ENCODE results near the gene NEK2. TPM values are rescaled to one million over a fixed set of nuclear protein-coding genes. Genes with fewer than 3 reads are reported as not detected.
"Not testable (repeated sequence)": the region's sequence is repeated elsewhere in the genome, so short reads cannot be mapped to it uniquely, and the experiment has no call there.

The NEK2 gene
- 1 to 10 TPM; 2.0 to 6.6 TPM for total RNA-seq
- long read RNA-seq, transcript NEK2-202 (8 exons, 2,131 nt): major isoform, 7 of 9 reads
- long read RNA-seq, partial matches to known transcripts: 0 of 9 reads
- long read RNA-seq, other reads (novel, unspliced or antisense): 1 of 9 reads

GRCh38 chr1:211675230-211676105, at the start of gene NEK2:
Gene NEK2 (minus strand): TSS chr1:211675621. CDS start chr1:211675479, 142 bp downstream.
- intact Hi-C loops (cut with DNase I, micrococcal nuclease): no loop called here
- DNase-seq (peak; percentile 93 to 95), ATAC-seq (peak; percentile 91)

GRCh38 chr1:211724687-211725196, 49.3 kb upstream of the NEK2 start:
- ATAC-seq (no peak), DNase-seq (no peak)

GRCh38 chr1:211723273-211723672, 47.9 kb upstream of the NEK2 start:
- ATAC-seq (no peak), DNase-seq (no peak)
- intact Hi-C loops (cut with DNase I, micrococcal nuclease): no loop called here

More at GRCh38 chr1:211724687-211725196, 49.3 kb upstream of the NEK2 start:
- intact Hi-C loops (cut with DNase I, micrococcal nuclease): no loop called here

- intact Hi-C loops (cut with DNase I, micrococcal nuclease): no loop called here
- no peak for DNase-seq
Observed at GRCh38 chr1:211722277-211723175, 47.1 kb upstream of the NEK2 start.

GRCh38 chr1:211716555-211716954, 41.1 kb upstream of the NEK2 start:
- DNase-seq; intact Hi-C loops (cut with DNase I, micrococcal nuclease): not testable (repeated sequence)
- peak; percentile 78 for ATAC-seq

More at GRCh38 chr1:211722277-211723175, 47.1 kb upstream of the NEK2 start:
- ATAC-seq: no peak

- ATAC-seq: no peak
- DNase-seq: no peak
- intact Hi-C loops (cut with DNase I, micrococcal nuclease): no loop called here
Observed at GRCh38 chr1:211715971-211716370, 40.5 kb upstream of the NEK2 start.

- intact Hi-C loops (cut with DNase I, micrococcal nuclease): no loop called here
- ATAC-seq (peak; percentile 81), DNase-seq (no peak)
Observed at GRCh38 chr1:211714154-211714553, 38.7 kb upstream of the NEK2 start.

GRCh38 chr1:211713231-211713630, 37.8 kb upstream of the NEK2 start:
- DNase-seq (no peak), ATAC-seq (no peak)
- intact Hi-C loops (cut with DNase I, micrococcal nuclease): no loop called here

- ATAC-seq (no peak), DNase-seq (no peak)
- intact Hi-C loops (cut with DNase I, micrococcal nuclease): no loop called here
Observed at GRCh38 chr1:211711315-211711705, 35.9 kb upstream of the NEK2 start.

- ATAC-seq (no peak), DNase-seq (no peak)
- intact Hi-C loops (cut with DNase I, micrococcal nuclease): no loop called here
Observed at GRCh38 chr1:211710566-211711314, 35.3 kb upstream of the NEK2 start.

GRCh38 chr1:211708926-211709325, 33.5 kb upstream of the NEK2 start:
- DNase-seq: no peak
- intact Hi-C loops (cut with DNase I, micrococcal nuclease): loop anchor here in 1 of 2 donors (10.0 kb wide), 2 partner anchors 116 to 236 kb away; no protein-coding TSS in a partner anchor
- ATAC-seq: no peak

- intact Hi-C loops (cut with DNase I, micrococcal nuclease): loop anchor here in 1 of 2 donors (10.0 kb wide), 2 partner anchors 117 to 237 kb away; no protein-coding TSS in a partner anchor
- DNase-seq: no peak
Observed at GRCh38 chr1:211708006-211708405, 32.6 kb upstream of the NEK2 start.

GRCh38 chr1:211705467-211706091, 30.2 kb upstream of the NEK2 start:
- intact Hi-C loops (cut with DNase I, micrococcal nuclease): loop anchor here in 1 of 2 donors (10.0 kb wide), 2 partner anchors 119 to 239 kb away; no protein-coding TSS in a partner anchor
- DNase-seq (no peak), ATAC-seq (no peak)

More at GRCh38 chr1:211708006-211708405, 32.6 kb upstream of the NEK2 start:
- ATAC-seq: no peak

- intact Hi-C loops (cut with DNase I, micrococcal nuclease): loop anchor here in 1 of 2 donors (10.0 kb wide), 2 partner anchors 120 to 240 kb away; no protein-coding TSS in a partner anchor
- DNase-seq: no peak
- no peak for ATAC-seq
Observed at GRCh38 chr1:211704543-211704942, 29.1 kb upstream of the NEK2 start.

- no peak for DNase-seq
- intact Hi-C loops (cut with DNase I, micrococcal nuclease): loop anchor here in 1 of 2 donors (10.0 kb wide), 2 partner anchors 121 to 241 kb away; no protein-coding TSS in a partner anchor
- no peak for ATAC-seq
Observed at GRCh38 chr1:211703812-211704537, 28.6 kb upstream of the NEK2 start.

GRCh38 chr1:211701733-211702132, 26.3 kb upstream of the NEK2 start:
- DNase-seq (no peak), ATAC-seq (no peak)
- intact Hi-C loops (cut with DNase I, micrococcal nuclease): loop anchor here in 1 of 2 donors (10.0 kb wide), 2 partner anchors 123 to 243 kb away; no protein-coding TSS in a partner anchor

GRCh38 chr1:211699059-211699458, 23.6 kb upstream of the NEK2 start:
- intact Hi-C loops (cut with DNase I, micrococcal nuclease): no loop called here
- DNase-seq: no peak
- no peak for ATAC-seq
